NCI-H460 (cell line): Measurements from ENCODE around the gene LRG1. TPM values are rescaled to one million over a fixed set of nuclear protein-coding genes. Genes with fewer than 3 reads are reported as not detected.
"Not testable (repeated sequence)": the region's sequence is repeated elsewhere in the genome, so short reads cannot be mapped to it uniquely, and the experiment has no call there.

Experiments used
- DNase-seq: peaks from one replicate; pipeline ENCODE4 v3.0.0-alpha.2; 2016; ENCODE audit warnings: low read depth; ENCODE audit errors: extremely low read depth
- total RNA-seq: library from RNA; depleted of rRNA; stranded (reverse); fragments of >200 nt; shearing (Covaris generic); gene quantifications from 2 replicates; pipeline ENCODE4 v1.2.3, GENCODE V29; 2014

The LRG1 gene
- total RNA-seq, 1 experiment from 2014 or later, result 0.15 TPM

- no peak for DNase-seq
Measured at GRCh38 chr19:4531562-4532165, 8.2 kb downstream of the LRG1 start.

- DNase-seq, result no peak
Measured at GRCh38 chr19:4529924-4530522, 9.8 kb downstream of the LRG1 start.

- no peak for DNase-seq
Measured at GRCh38 chr19:4528843-4529242, 11.0 kb downstream of the LRG1 start.

- not testable (repeated sequence) for DNase-seq
Measured at GRCh38 chr19:4527377-4527776, 12.5 kb downstream of the LRG1 start.

GRCh38 chr19:4525563-4526002 is 14.3 kb downstream of the LRG1 start:
- DNase-seq, result no peak

- DNase-seq, result peak; percentile 38
Measured at GRCh38 chr19:4524808-4525562, 14.9 kb downstream of the LRG1 start.

GRCh38 chr19:4523306-4524110 is 16.3 kb downstream of the LRG1 start:
- peak; percentile 36 for DNase-seq

- DNase-seq, result no peak
Measured at GRCh38 chr19:4522291-4523002, 17.4 kb downstream of the LRG1 start.

- DNase-seq, result no peak
Measured at GRCh38 chr19:4521888-4522242, 18.0 kb downstream of the LRG1 start.

- DNase-seq, result no peak
Measured at GRCh38 chr19:4521170-4521887, 18.5 kb downstream of the LRG1 start.

- DNase-seq, result no peak
Measured at GRCh38 chr19:4519521-4520277, 20.1 kb downstream of the LRG1 start.

GRCh38 chr19:4519172-4519496 is 20.7 kb downstream of the LRG1 start:
- DNase-seq, result no peak

- no peak for DNase-seq
Measured at GRCh38 chr19:4518345-4519171, 21.3 kb downstream of the LRG1 start, which contains the start of gene PLIN4. Gene PLIN4, minus strand, starts transcription at chr19:4518486. Its CDS starts 214 bp downstream, at chr19:4518272.

- DNase-seq, result no peak
Measured at GRCh38 chr19:4517451-4518057, 22.3 kb downstream of the LRG1 start.

GRCh38 chr19:4516939-4517300 is 22.9 kb downstream of the LRG1 start:
- DNase-seq, result no peak

GRCh38 chr19:4516199-4516938 is 23.5 kb downstream of the LRG1 start:
- DNase-seq, result no peak

GRCh38 chr19:4515732-4516131 is 24.1 kb downstream of the LRG1 start:
- no peak for DNase-seq
